KMS-11 (cell line): Measurements from ENCODE around the gene TOMM22.

Experiments used
- H2AFZ ChIP-seq: fragments of 200-600 bp; sonication (generic); 2 replicates; pipeline ENCODE4 v1.6.1; 2016; ENCODE audit warnings: antibody characterized with exemption, mixed run types, low read depth
- H3K27ac ChIP-seq: fragments of 200-600 bp; sonication (generic); 2 replicates; pipeline ENCODE4 v1.6.1; 2016; ENCODE audit warnings: mild to moderate bottlenecking, mixed run types
- H3K27me3 ChIP-seq: fragments of 200-600 bp; sonication (generic); 2 replicates; pipeline ENCODE4 v1.6.1; 2017; ENCODE audit warnings: mild to moderate bottlenecking, low read depth, mixed run types, moderate library complexity; ENCODE audit not compliant: insufficient read depth
- H3K36me3 ChIP-seq: fragments of 200-600 bp; sonication (generic); 2 replicates; pipeline ENCODE4 v1.6.1; 2017; ENCODE audit warnings: mild to moderate bottlenecking, mixed run types; ENCODE audit not compliant: insufficient read depth
- H3K4me1 ChIP-seq: fragments of 200-600 bp; sonication (generic); 2 replicates; pipeline ENCODE4 v1.6.1; 2016; ENCODE audit warnings: mild to moderate bottlenecking, low read depth, mixed run types; ENCODE audit not compliant: poor library complexity, severe bottlenecking
- H3K4me2 ChIP-seq: fragments of 200-600 bp; sonication (generic); 2 replicates; pipeline ENCODE4 v1.7.0; 2016; ENCODE audit warnings: mild to moderate bottlenecking, mixed run types
- H3K4me3 ChIP-seq: fragments of 200-600 bp; sonication (generic); IDR thresholded peaks from 2 replicates; pipeline ENCODE4 v1.6.1; 2017; ENCODE audit warnings: low read depth, low read length, mixed read lengths; ENCODE audit not compliant: insufficient read depth
- H3K79me2 ChIP-seq: fragments of 200-600 bp; sonication (generic); 2 replicates; pipeline ENCODE4 v1.6.1; 2016; ENCODE audit warnings: low read depth, mixed run types; ENCODE audit not compliant: insufficient read depth
- H3K9ac ChIP-seq: fragments of 200-600 bp; sonication (generic); 2 replicates; pipeline ENCODE4 v1.6.1; 2016; ENCODE audit warnings: mild to moderate bottlenecking, mixed run types
- H4K20me1 ChIP-seq: fragments of 200-600 bp; sonication (generic); 2 replicates; pipeline ENCODE4 v1.6.1; 2016; ENCODE audit warnings: mild to moderate bottlenecking, mixed run types; ENCODE audit not compliant: insufficient read depth
- TF ChIP-seq, protein P1 (sequence below): fragments of 200-600 bp; sonication (generic); conservative IDR thresholded peaks from 2 replicates; pipeline ENCODE4 v1.6.1; 2017; ENCODE audit warnings: low read depth, mild to moderate bottlenecking, antibody characterized with exemption, low read length, moderate library complexity, mixed read lengths

TOMM22 gene

DNA sequence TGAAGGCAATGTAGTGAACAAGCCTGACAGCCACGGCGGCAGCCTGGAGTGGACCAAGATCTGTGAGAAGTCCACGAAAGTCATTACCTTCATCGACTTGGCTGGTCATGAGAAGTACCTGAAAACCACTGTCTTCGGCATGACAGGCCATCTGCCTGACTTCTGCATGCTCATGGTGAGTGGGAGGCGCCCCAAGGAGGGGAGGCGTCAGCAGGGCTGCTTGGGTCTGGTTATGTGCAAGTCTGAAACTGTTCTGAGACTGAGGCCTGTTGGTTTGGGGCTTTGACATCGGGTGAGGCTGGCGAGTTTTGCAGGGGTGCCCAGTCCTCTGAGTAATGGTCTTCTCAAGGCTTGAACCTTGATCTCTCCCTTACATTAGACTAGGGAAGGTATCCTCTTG, 35.1 kb downstream of the TOMM22 start:
- H3K4me3 ChIP-seq = no peak overlapping the region
- no peak overlapping the region for H3K27ac ChIP-seq
- H3K36me3 ChIP-seq = no peaks in the 10 kb centered on the region
- H3K4me2 ChIP-seq = no peak overlapping the region
- H3K79me2 ChIP-seq = peaks cover 34% of the 10 kb centered on the region; the same call in 1 of the 2 replicates
- no peaks in the 10 kb centered on the region for H3K4me1 ChIP-seq
- H3K27me3 ChIP-seq = no peaks in the 10 kb centered on the region
- H3K9ac ChIP-seq = no peak overlapping the region
- H2AFZ ChIP-seq = no peak overlapping the region
- TF ChIP-seq, protein P1, sequence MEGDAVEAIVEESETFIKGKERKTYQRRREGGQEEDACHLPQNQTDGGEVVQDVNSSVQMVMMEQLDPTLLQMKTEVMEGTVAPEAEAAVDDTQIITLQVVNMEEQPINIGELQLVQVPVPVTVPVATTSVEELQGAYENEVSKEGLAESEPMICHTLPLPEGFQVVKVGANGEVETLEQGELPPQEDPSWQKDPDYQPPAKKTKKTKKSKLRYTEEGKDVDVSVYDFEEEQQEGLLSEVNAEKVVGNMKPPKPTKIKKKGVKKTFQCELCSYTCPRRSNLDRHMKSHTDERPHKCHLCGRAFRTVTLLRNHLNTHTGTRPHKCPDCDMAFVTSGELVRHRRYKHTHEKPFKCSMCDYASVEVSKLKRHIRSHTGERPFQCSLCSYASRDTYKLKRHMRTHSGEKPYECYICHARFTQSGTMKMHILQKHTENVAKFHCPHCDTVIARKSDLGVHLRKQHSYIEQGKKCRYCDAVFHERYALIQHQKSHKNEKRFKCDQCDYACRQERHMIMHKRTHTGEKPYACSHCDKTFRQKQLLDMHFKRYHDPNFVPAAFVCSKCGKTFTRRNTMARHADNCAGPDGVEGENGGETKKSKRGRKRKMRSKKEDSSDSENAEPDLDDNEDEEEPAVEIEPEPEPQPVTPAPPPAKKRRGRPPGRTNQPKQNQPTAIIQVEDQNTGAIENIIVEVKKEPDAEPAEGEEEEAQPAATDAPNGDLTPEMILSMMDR = no peak
- H4K20me1 ChIP-seq = no peaks in the 10 kb centered on the region

DNA sequence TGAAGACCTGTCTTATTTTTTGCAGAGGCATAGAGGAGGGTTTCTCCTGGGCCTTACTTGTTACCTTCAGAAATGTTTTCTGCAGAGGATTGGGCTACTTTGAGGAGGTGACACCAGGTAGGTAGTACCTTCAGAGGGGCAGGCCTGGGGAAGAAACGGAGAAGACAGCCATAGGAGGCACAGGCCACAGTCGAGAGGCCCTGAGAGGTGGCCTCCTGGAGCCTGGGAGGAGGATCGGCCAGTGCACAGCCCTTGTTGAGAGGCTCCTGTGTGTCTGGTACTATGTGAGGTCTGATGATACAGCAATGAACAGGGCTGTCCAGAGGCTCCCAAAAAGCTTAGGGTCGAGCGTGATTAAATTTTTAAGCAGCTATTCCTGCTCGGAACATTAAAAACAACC, 35.5 kb downstream of the TOMM22 start:
- Histone ChIP-seq H3K4me3 (no peak overlapping the region), H3K4me2 (no peak overlapping the region), H4K20me1 (no peaks in the 10 kb centered on the region), H3K4me1 (no peaks in the 10 kb centered on the region), H3K27ac (no peak overlapping the region), H3K36me3 (no peaks in the 10 kb centered on the region), H3K79me2 (peaks cover 30% of the 10 kb centered on the region; the same call in 1 of the 2 replicates), H3K27me3 (no peaks in the 10 kb centered on the region), H2AFZ (no peak overlapping the region), H3K9ac (no peak overlapping the region)
- TF ChIP-seq, protein P1 = no peak

DNA sequence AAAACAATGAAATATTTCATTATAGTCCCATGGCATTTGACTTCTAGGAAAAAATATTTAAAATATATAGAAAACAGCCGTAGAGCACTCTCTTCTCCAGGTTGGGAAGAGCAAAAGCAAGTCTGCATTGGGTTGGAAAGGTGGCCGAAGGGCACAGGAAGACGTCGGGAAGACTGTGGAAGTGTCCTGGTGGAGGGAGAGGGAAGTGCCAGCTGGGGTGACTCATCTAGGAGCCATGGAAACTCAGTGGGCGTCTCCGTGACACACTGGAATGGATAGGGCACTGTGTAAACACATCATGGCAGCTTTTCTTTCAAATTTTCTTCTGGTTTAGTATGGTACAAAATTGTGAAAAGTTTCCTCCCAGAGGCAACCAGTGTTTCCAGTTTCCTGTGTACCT, 36.7 kb downstream of the TOMM22 start:
- Histone ChIP-seq H2AFZ (no peak overlapping the region), H3K4me3 (no peak overlapping the region), H3K9ac (no peak overlapping the region), H3K79me2 (peaks cover 20% of the 10 kb centered on the region; the same call in 1 of the 2 replicates), H4K20me1 (no peaks in the 10 kb centered on the region), H3K4me1 (no peaks in the 10 kb centered on the region), H3K36me3 (no peaks in the 10 kb centered on the region), H3K27ac (no peak overlapping the region), H3K27me3 (no peaks in the 10 kb centered on the region), H3K4me2 (no peak overlapping the region)
- TF ChIP-seq, protein P1 = no peak

DNA sequence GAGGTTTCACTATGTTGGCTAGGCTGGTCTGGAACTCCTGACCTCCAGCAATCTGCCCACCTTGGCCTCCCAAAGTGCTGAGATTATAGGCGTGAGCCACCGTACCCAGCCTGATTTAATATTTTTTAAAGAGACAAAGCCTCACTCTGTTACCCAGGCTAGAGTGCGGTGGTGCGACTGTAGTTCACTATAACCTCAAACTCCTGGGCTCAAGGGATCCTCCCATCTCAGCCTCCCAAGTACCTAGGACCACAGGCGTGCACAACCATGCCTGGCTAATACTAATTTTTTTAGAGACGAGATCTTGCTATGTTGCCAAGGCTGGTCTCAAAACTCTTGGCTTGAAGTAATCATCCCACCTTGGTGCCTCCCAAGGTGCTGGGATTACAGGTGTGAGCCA, 37.4 kb downstream of the TOMM22 start:
- no peak overlapping the region for H3K4me2 ChIP-seq
- H3K9ac ChIP-seq = no peak overlapping the region
- no peaks in the 10 kb centered on the region for H4K20me1 ChIP-seq
- TF ChIP-seq, protein P1 = no peak
- peaks cover 13% of the 10 kb centered on the region; the same call in 1 of the 2 replicates for H3K79me2 ChIP-seq
- H3K27me3 ChIP-seq = no peaks in the 10 kb centered on the region
- H3K36me3 ChIP-seq = peaks cover 3% of the 10 kb centered on the region; the same call in 1 of the 2 replicates
- H3K4me3 ChIP-seq = no peak overlapping the region
- H3K27ac ChIP-seq = no peak overlapping the region
- H3K4me1 ChIP-seq = no peaks in the 10 kb centered on the region
- no peak overlapping the region for H2AFZ ChIP-seq
